ENCODE measurements around the gene TMEM91. TPM values are rescaled to one million over a fixed set of nuclear protein-coding genes. Genes with fewer than 3 reads are reported as not detected.

TMEM91 gene
- total and polyA plus RNA-seq, 2 of the 8 experiments (the other 6 are each of a cell fraction or from before 2014, with no cell fraction given), result 5.3 to 7.4 TPM

GRCh38 chr19:41407271-41407670 lies 30.9 kb downstream of the TMEM91 start (continued):
- no peak for TF ChIP-seq MAX (IDR thresholded peaks at IDR 0.05)
- no peak for TF ChIP-seq TEAD4 (IDR thresholded peaks at IDR 0.05; ENCODE audit: low read depth, low read length)
- TF ChIP-seq NANOG (IDR thresholded peaks at IDR 0.05; ENCODE audit: insufficient read depth, low read depth, low read length, poor library complexity, severe bottlenecking), result no peak
- no peak for TF ChIP-seq BRCA1 (IDR thresholded peaks at IDR 0.05; ENCODE audit: low read depth, low read length)
- no peak for TF ChIP-seq ZNF274 (IDR thresholded peaks at IDR 0.05; ENCODE audit: borderline replicate concordance, extremely low read depth, low read length)
- no peak for TF ChIP-seq EP300 (IDR thresholded peaks at IDR 0.05; ENCODE audit: borderline replicate concordance in 1 of 2, low read depth in 2 of 2, low read length in 2 of 2)
- no peak for TF ChIP-seq CTCF (IDR thresholded peaks at IDR 0.05; ENCODE audit: control extremely low read depth in 1 of 3, insufficient read depth in 1 of 3, low read depth in 1 of 3, low read length in 3 of 3)
- no peak for TF ChIP-seq ATF2 (IDR thresholded peaks at IDR 0.05; ENCODE audit: low read length)

Data from H1 (cell line).